Measurements from ENCODE around the gene RNF14.
"Not testable (repeated sequence)": the region's sequence is repeated elsewhere in the genome, so short reads cannot be mapped to it uniquely, and the experiment has no call there.

Gene RNF14

DNA sequence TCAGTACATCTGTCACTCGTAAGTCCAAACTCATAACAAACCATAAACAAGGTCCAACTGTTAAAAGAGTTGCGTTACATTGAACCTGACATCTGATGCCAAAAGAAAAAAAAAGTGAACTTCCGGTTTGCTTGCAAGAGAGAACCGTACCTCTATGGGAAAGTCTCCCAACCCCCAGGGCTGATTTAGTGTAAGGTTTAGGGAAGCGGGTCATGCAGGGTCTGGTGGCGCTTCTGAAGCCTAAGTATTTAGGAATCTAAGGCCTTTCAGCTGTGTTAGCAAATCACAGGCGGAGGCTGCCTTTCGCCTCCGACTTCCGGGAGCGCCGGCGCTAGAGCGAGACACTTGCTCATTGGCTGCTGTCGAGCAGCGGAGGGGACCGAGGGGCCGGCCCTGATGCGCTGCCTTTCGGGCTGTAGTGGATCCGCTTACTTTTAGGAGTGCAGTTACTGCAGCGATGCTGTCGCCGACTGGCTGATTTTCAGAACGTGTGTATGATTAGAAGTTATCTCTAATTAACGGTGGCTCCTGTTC is 55.9 kb downstream of the RNF14 start:
- 0 out of 2 replicates have a peak, but pooled peaks have one; percentile 58 for TF ChIP-seq POLR2A (IDR thresholded peaks at IDR 0.05; ENCODE audit: low read depth, low read length)
- FAIRE-seq: peak; percentile 97
- DNase-seq (ENCODE audit: insufficient read length, low spot score): peak; percentile 83

GRCh38 chr5:142025637-142026036 is 56.7 kb downstream of the RNF14 start:
- DNase-seq (ENCODE audit: insufficient read length, low spot score): no peak
- no peak for TF ChIP-seq POLR2A (IDR thresholded peaks at IDR 0.05; ENCODE audit: low read depth, low read length)
- no peak for FAIRE-seq

DNA sequence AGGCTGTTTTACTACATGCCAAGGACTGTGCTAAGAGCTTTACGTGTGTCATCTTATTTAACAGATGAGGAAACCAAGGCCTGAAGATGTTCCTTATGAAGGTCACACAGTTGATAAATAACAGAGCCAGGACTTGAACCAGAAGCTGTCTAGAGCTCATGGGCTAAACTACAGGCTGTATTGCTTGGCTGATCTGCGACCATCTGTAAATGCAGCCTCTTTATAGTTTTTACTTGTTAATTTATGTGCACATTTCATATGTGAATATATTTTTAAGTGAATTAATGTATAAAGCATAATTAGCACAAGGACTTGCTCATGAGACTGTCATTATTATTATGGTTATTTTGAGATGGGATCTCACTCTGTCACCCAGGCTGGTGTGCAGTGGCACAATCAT is 63.2 kb downstream of the RNF14 start:
- no peak for DNase-seq (ENCODE audit: insufficient read length, low spot score)
- FAIRE-seq: no peak
- TF ChIP-seq POLR2A (IDR thresholded peaks at IDR 0.05; ENCODE audit: low read depth, low read length): no peak

DNA sequence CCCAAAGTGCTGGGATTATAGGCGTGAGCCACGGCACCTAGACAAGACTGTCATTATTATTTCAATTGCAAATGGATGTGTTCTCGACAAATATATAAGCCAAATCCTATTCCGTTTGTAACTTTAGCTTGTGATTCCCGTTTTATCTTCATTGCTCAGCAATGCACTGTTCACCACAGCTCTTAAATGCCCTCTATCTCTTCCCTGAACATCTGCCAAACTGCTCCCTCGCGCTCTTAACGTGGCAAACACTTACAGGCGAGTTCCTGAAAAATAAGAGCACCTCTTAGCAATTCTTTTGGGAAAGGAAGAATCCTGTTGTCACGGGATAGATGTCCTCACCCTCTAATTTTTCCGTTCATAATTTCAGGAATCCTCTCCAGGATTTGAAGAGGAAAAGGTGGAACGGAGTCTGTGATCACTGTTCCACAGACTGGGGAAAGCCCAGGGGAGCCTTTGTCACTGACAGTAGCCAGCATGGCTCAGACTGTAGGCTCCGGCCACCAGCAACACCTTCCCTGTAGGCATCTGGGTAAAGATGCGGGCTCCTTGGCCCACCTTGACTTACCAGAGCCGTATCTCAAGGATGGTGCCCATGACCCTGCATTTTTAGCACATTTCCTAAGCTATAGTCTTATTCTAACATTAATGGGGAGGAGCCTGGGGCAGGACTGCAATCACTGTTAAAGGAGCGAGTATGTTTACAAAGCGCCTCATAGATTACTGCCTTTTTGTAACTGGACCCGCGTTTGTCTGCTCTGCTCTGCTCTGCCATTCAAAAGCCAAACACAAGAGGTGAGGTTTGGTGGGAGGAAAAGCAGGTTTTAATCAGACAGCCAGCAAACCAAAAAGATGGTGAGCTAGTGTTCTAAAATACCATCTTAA is 64.1 kb downstream of the RNF14 start:
- FAIRE-seq (no peak), DNase-seq (ENCODE audit: insufficient read length, low spot score) (no peak)
- TF ChIP-seq POLR2A (IDR thresholded peaks at IDR 0.05; ENCODE audit: low read depth, low read length): no peak

DNA sequence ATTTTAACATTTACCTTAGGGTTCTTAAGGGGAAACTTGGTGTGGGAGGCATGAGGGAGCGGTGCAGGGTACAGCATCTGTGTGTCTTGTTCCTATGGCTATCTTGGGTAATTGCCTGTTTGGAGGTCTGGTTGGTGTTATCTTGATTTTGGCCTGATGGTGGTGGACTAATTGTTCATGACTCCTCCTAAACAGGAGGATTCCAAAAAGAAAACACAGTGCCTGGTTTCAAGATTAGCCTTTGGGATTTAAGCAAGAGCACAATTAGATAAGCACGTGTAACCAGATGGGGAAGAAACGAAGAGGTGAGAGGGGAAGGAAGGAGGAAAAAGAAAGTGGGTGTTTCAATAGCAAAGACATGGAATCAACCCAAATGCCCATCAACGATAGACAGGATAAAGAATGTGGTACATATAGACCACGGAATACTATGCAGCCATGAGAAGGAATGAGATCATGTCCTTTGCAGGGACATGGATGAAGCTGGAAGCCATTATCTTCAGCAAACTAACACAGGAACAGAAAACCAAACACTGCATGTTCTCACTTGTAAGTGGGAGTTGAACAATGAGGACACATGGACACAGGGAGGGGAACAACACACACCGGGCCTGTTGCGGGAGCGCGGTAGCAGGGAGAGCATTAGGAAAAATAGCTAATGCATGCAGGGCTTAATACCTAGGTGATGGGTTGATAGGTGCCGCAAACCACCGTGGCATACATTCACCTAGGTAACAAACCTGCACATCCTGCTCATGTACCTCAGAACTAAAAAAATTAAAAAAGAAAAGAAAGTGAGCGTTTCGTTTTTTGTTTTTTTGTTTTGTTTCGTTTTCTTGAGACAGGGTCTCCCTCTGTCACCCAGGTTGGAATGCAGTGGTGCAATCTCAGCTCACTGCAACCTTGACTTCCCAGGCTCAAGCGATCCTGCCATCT is 65.0 kb downstream of the RNF14 start:
- not testable (repeated sequence) for FAIRE-seq; DNase-seq (ENCODE audit: insufficient read length, low spot score)

GRCh38 chr5:142034994-142035393 is 66.1 kb downstream of the RNF14 start:
- FAIRE-seq: no peak
- TF ChIP-seq POLR2A (IDR thresholded peaks at IDR 0.05; ENCODE audit: low read depth, low read length): no peak
- DNase-seq (ENCODE audit: insufficient read length, low spot score): no peak

GRCh38 chr5:142036918-142037317 is 68.0 kb downstream of the RNF14 start:
- no peak for TF ChIP-seq POLR2A (IDR thresholded peaks at IDR 0.05; ENCODE audit: low read depth, low read length)
- DNase-seq (ENCODE audit: insufficient read length, low spot score) (no peak), FAIRE-seq (no peak)

DNA sequence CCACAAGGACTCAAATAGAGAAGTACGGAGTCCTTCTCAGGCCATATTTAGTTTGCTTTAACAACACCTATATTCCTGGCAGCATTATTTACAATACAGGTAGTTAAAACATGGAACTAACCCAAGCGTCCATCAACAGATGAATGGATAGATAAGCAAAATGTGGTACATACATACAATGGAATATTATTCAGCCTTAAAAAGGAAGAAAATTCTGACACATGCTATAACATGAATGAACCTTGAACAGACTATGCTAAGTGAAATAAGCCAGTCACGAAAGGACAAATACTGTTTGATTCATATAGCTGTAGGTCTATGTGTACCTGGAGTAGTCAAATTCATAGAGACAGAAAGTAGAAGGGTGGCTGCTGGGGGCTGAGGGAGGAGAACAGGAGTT is 68.7 kb downstream of the RNF14 start:
- FAIRE-seq; DNase-seq (ENCODE audit: insufficient read length, low spot score): not testable (repeated sequence)

DNA sequence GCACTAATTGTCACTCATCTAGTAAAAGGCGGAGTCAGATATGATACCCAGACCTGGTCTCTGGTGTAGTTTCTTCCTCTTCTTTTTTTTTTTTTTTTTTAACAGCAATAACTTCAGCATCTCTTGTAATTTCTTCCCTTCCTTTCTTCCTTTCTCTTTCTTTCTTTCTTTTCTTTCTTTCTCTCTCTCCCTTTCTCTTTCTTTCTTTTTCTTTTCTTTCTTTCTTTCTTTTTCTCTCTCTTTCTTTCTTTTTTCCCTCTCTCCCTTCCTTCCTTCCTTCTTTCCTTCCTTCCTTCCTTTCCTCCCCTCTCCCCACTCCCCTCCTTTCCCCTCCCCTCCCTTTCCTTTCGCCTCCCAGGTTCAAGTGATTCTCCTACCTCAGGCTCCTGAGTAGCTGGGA is 69.8 kb downstream of the RNF14 start:
- no peak for TF ChIP-seq POLR2A (IDR thresholded peaks at IDR 0.05; ENCODE audit: low read depth, low read length)
- DNase-seq (ENCODE audit: insufficient read length, low spot score): no peak
- no peak for FAIRE-seq
